GM18505 (cell line): Measurements from ENCODE around the gene RBM38.
"Not testable (repeated sequence)": the region's sequence is repeated elsewhere in the genome, so short reads cannot be mapped to it uniquely, and the experiment has no call there.

Source experiments
- ATAC-seq: cut with Tn5 transposase; IDR thresholded peaks from one replicate; pipeline ENCODE4 v1.9.1; 2021; ENCODE audit not compliant: unreplicated experiment
- POLR2A ChIP-seq: IDR thresholded peaks from 4 replicates; pipeline ENCODE4 v1.6.1; 2011; ENCODE audit warnings: borderline replicate concordance; ENCODE audit not compliant: insufficient read depth, insufficient read length; ENCODE audit errors: extremely low read depth

Gene RBM38

GRCh38 chr20:57416296-57417022, 25.3 kb downstream of the RBM38 start:
- no peak for TF ChIP-seq POLR2A
- no peak for ATAC-seq

DNA sequence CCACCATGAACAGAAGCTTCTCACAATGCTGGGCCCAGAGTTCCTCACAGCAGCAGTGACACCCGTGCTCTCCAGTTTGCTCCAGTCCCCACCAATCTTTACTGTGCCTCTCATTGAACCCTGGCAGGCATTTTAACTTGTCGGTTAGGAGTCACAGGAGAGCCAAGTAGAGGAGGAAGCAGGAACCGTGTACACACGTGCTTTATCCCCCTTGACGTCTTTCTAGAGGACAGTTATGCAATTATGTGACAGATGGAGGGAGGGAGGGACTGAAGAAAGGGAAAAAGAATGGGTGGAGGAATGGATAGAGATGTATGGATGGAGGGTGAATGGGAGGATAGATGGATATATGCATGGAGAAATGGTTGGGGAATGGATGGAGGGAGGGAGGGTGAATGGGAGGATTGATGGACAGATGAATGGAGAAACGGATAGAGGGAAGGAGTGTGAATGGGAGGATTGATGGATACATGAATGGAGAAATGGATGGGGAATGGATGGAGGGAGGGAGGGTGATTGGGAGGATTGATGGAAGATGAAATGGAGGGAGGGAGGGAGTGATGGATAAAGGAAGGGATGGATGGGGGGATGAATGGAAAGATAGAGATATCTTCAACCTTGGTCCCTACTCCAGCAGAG, 26.0 kb downstream of the RBM38 start:
- no peak for ATAC-seq
- TF ChIP-seq POLR2A: no peak

GRCh38 chr20:57417830-57418780, 26.9 kb downstream of the RBM38 start:
- TF ChIP-seq POLR2A: no peak
- ATAC-seq: no peak

DNA sequence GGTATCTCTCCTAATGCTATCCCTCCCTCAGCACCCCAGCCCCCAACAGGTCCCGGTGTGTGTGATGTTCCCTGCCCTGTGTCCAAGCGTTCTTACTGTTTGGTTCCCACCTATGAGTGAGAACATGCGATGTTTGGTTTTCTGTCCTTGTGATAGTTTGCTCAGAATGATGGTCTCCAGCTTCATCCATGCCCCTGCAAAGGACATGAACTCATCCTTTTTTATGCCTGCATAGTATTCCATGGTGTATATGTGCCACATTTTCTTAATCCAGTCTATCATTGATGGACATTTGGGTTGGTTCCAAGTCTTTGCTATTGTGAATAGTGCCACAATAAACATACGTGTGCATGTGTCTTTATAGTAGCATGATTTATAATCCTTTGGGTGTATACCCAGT, 28.3 kb downstream of the RBM38 start:
- ATAC-seq: not testable (repeated sequence)

GRCh38 chr20:57420571-57421252, 29.5 kb downstream of the RBM38 start:
- no peak for TF ChIP-seq POLR2A
- ATAC-seq: no peak

- ATAC-seq: no peak
- TF ChIP-seq POLR2A: no peak
Observed at GRCh38 chr20:57421253-57422220, 30.3 kb downstream of the RBM38 start.

GRCh38 chr20:57422254-57422653, 31.1 kb downstream of the RBM38 start:
- TF ChIP-seq POLR2A: no peak
- ATAC-seq: no peak

GRCh38 chr20:57425150-57426013, 34.2 kb downstream of the RBM38 start:
- TF ChIP-seq POLR2A: no peak
- no peak for ATAC-seq

DNA sequence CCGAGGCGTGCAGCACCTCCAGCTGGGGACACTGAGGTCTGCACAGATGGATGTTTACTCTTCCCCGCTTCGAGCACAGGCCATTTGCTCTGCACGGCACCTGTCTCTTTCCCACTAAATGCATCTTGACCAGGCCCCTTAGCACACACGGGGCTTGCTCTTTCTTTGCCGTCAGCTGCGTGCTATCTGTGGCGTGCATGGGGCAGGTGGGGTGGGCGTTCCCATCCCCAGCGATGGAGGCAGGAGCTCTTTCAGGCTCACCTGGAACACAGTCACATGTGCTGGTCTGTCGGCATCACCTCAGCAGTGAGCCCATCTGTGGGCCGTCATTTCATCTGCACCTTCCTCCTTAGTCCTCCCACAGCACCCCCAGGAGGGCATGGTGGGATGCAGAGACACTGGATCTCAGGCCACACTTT, 35.1 kb downstream of the RBM38 start:
- ATAC-seq: no peak
- no peak for TF ChIP-seq POLR2A

GRCh38 chr20:57426831-57427230, 35.6 kb downstream of the RBM38 start:
- ATAC-seq: no peak
- no peak for TF ChIP-seq POLR2A
